Measurements from ENCODE around the gene LRBA.

GRCh38 chr4:150368667-150369066, 646.4 kb downstream of the LRBA start:
- no peak for TF ChIP-seq POLR2A (IDR thresholded peaks at IDR 0.05; ENCODE audit: low read depth, low read length)
- no peak for TF ChIP-seq POLR2AphosphoS5 (IDR thresholded peaks at IDR 0.05; ENCODE audit: low read depth, low read length)
- TF ChIP-seq SPI1 (IDR thresholded peaks at IDR 0.05; ENCODE audit: low read depth, low read length), result no peak
- TF ChIP-seq POU2F2 (IDR thresholded peaks at IDR 0.05; ENCODE audit: low read depth, low read length), result no peak
- no peak for TF ChIP-seq TAF1 (IDR thresholded peaks at IDR 0.05; ENCODE audit: low read depth, low read length)
- no peak for TF ChIP-seq PAX5 (IDR thresholded peaks at IDR 0.05; ENCODE audit: insufficient read depth, low read length, severe bottlenecking)

Measured in GM12891 (cell line).